HepG2 (cell line): ENCODE measurements around the gene KIF6.

ENCODE experiments used
- CTCF ChIP-seq: sonication (generic); formaldehyde crosslinking; IDR thresholded peaks from 2 replicates; pipeline ENCODE4 v1.5.0; 2020; ENCODE audit warnings: mild to moderate bottlenecking, missing genetic modification reagents, moderate library complexity
- E2F1 ChIP-seq: sonication (generic); formaldehyde crosslinking; IDR thresholded peaks from 2 replicates; pipeline ENCODE4 v1.5.0; 2020; ENCODE audit warnings: missing genetic modification reagents
- NFE2 ChIP-seq: sonication (generic); formaldehyde crosslinking; IDR thresholded peaks from 2 replicates; pipeline ENCODE4 v1.4.0; 2020; ENCODE audit warnings: missing genetic modification reagents
- NR2C2 ChIP-seq: sonication (generic); formaldehyde crosslinking; IDR thresholded peaks from 2 replicates; pipeline ENCODE4 v1.4.0; 2020; ENCODE audit warnings: missing genetic modification reagents, mild to moderate bottlenecking, moderate library complexity, borderline replicate concordance
- SRY ChIP-seq: sonication (generic); formaldehyde crosslinking; IDR thresholded peaks from 2 replicates; pipeline ENCODE4 v1.8.0; 2022; ENCODE audit warnings: mild to moderate bottlenecking, missing genetic modification reagents
- ZBTB33 ChIP-seq: sonication (generic); formaldehyde crosslinking; IDR thresholded peaks from 2 replicates; pipeline ENCODE4 v1.4.0; 2020; ENCODE audit warnings: missing genetic modification reagents
- ZBTB7A ChIP-seq: sonication (generic); formaldehyde crosslinking; IDR thresholded peaks from 2 replicates; pipeline ENCODE4 v1.8.0; 2022; ENCODE audit warnings: mild to moderate bottlenecking, missing genetic modification reagents
- ZNF12 ChIP-seq: sonication (generic); formaldehyde crosslinking; IDR thresholded peaks from 2 replicates; pipeline ENCODE4 v1.5.0; 2020; ENCODE audit warnings: missing genetic modification reagents

GRCh38 chr6:39731565-39731964 lies 6.4 kb upstream of the KIF6 start:
- TF ChIP-seq SRY (CRISPR knock-in tag), result no peak
- no peak for TF ChIP-seq E2F1
- TF ChIP-seq CTCF (CRISPR knock-in tag), result no peak
- no peak for TF ChIP-seq ZBTB33
- no peak for TF ChIP-seq NR2C2 (CRISPR knock-in tag)
- no peak for TF ChIP-seq NFE2 (CRISPR knock-in tag)
- TF ChIP-seq ZNF12 (CRISPR knock-in tag), result no peak
- no peak for TF ChIP-seq ZBTB7A
